Panc1 (cell line): ENCODE data around the gene HMGN4. TPM values are rescaled to one million over a fixed set of nuclear protein-coding genes. Genes with fewer than 3 reads are reported as not detected.

Experiments used
- ATAC-seq: fragments of 200-7000 bp; cut with Tn5 transposase; 2 replicates; pipeline ENCODE4 v1.9.1; 2020; ENCODE audit warnings: mild to moderate bottlenecking, moderate library complexity
- BruUV-seq: library from RNA; stranded (reverse); fragments of 400-500 nt; replicated peaks from 2 replicates; lab custom pipeline; 2021; lab: Mats Ljungman, UMichigan
- CTCF ChIA-PET: fragments of 300-600 bp; sonication (Branson Sonifier 250); formaldehyde crosslinking; loops from one replicate; lab custom pipeline; 2022; ENCODE audit warnings: antibody characterized with exemption; lab: Charles Lee
- POLR2A ChIA-PET: fragments of 300-600 bp; sonication (Branson Sonifier 250); formaldehyde crosslinking; loops from one replicate; lab custom pipeline; 2022; ENCODE audit warnings: antibody characterized with exemption; lab: Charles Lee
- DNase-seq: peaks from one replicate; pipeline ENCODE4 v3.0.0-alpha.2; 2010; ENCODE audit warnings: low read depth, low spot score
- H3K27ac ChIP-seq: 2 replicates; pipeline ENCODE4 v1.5.1; 2011; ENCODE audit warnings: mild to moderate bottlenecking, low read length, inconsistent platforms
- H3K27me3 ChIP-seq: fragments of 200-500 bp; sonication (Bioruptor generic); 2 replicates; pipeline ENCODE4 v1.6.0; 2014; ENCODE audit warnings: low read length, inconsistent platforms; ENCODE audit not compliant: control insufficient read depth, insufficient read depth
- H3K36me3 ChIP-seq: fragments of 200-500 bp; sonication (Bioruptor generic); 2 replicates; pipeline ENCODE4 v1.5.1; 2014; ENCODE audit warnings: inconsistent platforms, mild to moderate bottlenecking, low read length, moderate library complexity; ENCODE audit not compliant: control insufficient read depth, insufficient read depth
- H3K4me1 ChIP-seq: 2 replicates; pipeline ENCODE4 v1.5.1; 2011; ENCODE audit warnings: inconsistent platforms, mild to moderate bottlenecking, low read length, moderate library complexity; ENCODE audit not compliant: control insufficient read depth, insufficient read depth
- H3K4me3 ChIP-seq, 2 experiments: 2 replicates each; pipeline ENCODE4 v1.5.1; 2011 to 2012; ENCODE audit warnings: low read depth in 2 of 2, low read length in 2 of 2, mild to moderate bottlenecking in 2 of 2, inconsistent platforms in 1 of 2, moderate library complexity in 1 of 2
- H3K9me3 ChIP-seq: fragments of 200-500 bp; sonication (Bioruptor generic); 2 replicates; pipeline ENCODE4 v1.5.1; 2014; ENCODE audit warnings: low read depth, mild to moderate bottlenecking, inconsistent platforms, low read length, moderate library complexity; ENCODE audit not compliant: control insufficient read depth, insufficient read depth
- POLR2AphosphoS5 ChIP-seq: IDR thresholded peaks from 2 replicates; pipeline ENCODE4 v1.6.1; 2012; ENCODE audit warnings: mild to moderate bottlenecking, low read depth, low read length, moderate library complexity
- SIN3A ChIP-seq: IDR thresholded peaks from 2 replicates; pipeline ENCODE4 v1.6.1; 2012; ENCODE audit warnings: low read depth, mild to moderate bottlenecking, low read length, moderate library complexity, borderline replicate concordance; ENCODE audit not compliant: insufficient read depth
- TCF7L2 ChIP-seq: IDR thresholded peaks from 2 replicates; pipeline ENCODE4 v1.6.1; 2011; ENCODE audit warnings: mild to moderate bottlenecking, low read depth, low read length, inconsistent platforms
- in situ Hi-C: cut with HindIII; loops from 2 replicates; pipeline ENCODE4 v1.10.0; 2016; ENCODE audit warnings: low sequenced_read_pairs, low pct_unique_long_range_greater_than_20kb
- intact Hi-C: fragments of 100-400 bp; cut with micrococcal nuclease; formaldehyde crosslinking; loops from one replicate; pipeline ENCODE4 v1.10.0; 2022; ENCODE audit not compliant: unreplicated experiment
- total RNA-seq: library from RNA; stranded (reverse); gene quantifications from one replicate; pipeline ENCODE4 v1.2.1, GENCODE V29; 2021; ENCODE audit not compliant: unreplicated experiment
- TF ChIP-seq, protein P1 (sequence below): fragments of 450-650 bp; IDR thresholded peaks from 2 replicates; pipeline ENCODE4 v1.5.1; 2017; ENCODE audit warnings: mild to moderate bottlenecking
- TF ChIP-seq, protein P2 (sequence below), 2 experiments: IDR thresholded peaks; 2 replicates each; pipeline ENCODE4 v1.6.1; 2011 to 2012; ENCODE audit warnings: low read depth in 2 of 2, control low read depth in 1 of 2, low read length in 1 of 2, mild to moderate bottlenecking in 1 of 2, moderate library complexity in 1 of 2; ENCODE audit not compliant: insufficient read depth in 1 of 2

Gene HMGN4
- total RNA-seq, 1 experiment from 2014 or later: 60.5 TPM

DNA sequence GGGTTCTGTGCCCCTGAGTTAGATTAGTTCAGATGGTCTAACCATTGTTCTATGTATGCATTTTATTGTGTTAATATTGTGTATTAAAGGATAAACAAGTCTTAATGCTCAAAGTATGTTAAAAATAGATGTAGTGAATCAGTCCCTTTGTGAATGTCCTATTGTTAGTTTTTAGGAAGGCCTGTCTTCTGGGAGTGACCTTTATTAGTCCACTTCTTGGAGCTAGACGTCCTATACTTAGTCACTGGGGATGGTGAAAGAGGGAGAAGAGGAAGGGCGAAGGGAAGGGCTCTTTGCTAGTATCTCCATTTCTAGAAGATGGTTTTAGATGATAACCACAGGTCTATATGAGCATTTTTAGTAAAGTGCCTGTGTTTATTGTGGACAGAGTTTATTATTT, 12.3 kb upstream of the HMGN4 start:
- in situ Hi-C loops: no loop called here
- ATAC-seq: no peak
- Histone ChIP-seq H3K27me3 (no peaks in the 10 kb centered on the region), H3K9me3 (no peaks in the 10 kb centered on the region), H3K4me3 (no peak overlapping the region), H3K36me3 (no peaks in the 10 kb centered on the region), H3K27ac (no peak overlapping the region), H3K4me1 (peaks cover 4% of the 10 kb centered on the region; the same call in 1 of the 2 replicates)
- ChIA-PET CTCF (no interaction called here), POLR2A (no interaction called here)
- TF ChIP-seq SIN3A (no peak), POLR2AphosphoS5 (no peak), TCF7L2 (no peak)
- TF ChIP-seq, protein P1, sequence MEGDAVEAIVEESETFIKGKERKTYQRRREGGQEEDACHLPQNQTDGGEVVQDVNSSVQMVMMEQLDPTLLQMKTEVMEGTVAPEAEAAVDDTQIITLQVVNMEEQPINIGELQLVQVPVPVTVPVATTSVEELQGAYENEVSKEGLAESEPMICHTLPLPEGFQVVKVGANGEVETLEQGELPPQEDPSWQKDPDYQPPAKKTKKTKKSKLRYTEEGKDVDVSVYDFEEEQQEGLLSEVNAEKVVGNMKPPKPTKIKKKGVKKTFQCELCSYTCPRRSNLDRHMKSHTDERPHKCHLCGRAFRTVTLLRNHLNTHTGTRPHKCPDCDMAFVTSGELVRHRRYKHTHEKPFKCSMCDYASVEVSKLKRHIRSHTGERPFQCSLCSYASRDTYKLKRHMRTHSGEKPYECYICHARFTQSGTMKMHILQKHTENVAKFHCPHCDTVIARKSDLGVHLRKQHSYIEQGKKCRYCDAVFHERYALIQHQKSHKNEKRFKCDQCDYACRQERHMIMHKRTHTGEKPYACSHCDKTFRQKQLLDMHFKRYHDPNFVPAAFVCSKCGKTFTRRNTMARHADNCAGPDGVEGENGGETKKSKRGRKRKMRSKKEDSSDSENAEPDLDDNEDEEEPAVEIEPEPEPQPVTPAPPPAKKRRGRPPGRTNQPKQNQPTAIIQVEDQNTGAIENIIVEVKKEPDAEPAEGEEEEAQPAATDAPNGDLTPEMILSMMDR: no peak
- TF ChIP-seq, protein P2, sequence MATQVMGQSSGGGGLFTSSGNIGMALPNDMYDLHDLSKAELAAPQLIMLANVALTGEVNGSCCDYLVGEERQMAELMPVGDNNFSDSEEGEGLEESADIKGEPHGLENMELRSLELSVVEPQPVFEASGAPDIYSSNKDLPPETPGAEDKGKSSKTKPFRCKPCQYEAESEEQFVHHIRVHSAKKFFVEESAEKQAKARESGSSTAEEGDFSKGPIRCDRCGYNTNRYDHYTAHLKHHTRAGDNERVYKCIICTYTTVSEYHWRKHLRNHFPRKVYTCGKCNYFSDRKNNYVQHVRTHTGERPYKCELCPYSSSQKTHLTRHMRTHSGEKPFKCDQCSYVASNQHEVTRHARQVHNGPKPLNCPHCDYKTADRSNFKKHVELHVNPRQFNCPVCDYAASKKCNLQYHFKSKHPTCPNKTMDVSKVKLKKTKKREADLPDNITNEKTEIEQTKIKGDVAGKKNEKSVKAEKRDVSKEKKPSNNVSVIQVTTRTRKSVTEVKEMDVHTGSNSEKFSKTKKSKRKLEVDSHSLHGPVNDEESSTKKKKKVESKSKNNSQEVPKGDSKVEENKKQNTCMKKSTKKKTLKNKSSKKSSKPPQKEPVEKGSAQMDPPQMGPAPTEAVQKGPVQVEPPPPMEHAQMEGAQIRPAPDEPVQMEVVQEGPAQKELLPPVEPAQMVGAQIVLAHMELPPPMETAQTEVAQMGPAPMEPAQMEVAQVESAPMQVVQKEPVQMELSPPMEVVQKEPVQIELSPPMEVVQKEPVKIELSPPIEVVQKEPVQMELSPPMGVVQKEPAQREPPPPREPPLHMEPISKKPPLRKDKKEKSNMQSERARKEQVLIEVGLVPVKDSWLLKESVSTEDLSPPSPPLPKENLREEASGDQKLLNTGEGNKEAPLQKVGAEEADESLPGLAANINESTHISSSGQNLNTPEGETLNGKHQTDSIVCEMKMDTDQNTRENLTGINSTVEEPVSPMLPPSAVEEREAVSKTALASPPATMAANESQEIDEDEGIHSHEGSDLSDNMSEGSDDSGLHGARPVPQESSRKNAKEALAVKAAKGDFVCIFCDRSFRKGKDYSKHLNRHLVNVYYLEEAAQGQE (IDR thresholded peaks at IDR 0.05; ENCODE audit: insufficient read depth in 1 of 2, low read depth in 2 of 2, low read length in 1 of 2): no peak
- intact Hi-C loops: no loop called here
- no peak for DNase-seq
- BruUV-seq: no TSS peak

DNA sequence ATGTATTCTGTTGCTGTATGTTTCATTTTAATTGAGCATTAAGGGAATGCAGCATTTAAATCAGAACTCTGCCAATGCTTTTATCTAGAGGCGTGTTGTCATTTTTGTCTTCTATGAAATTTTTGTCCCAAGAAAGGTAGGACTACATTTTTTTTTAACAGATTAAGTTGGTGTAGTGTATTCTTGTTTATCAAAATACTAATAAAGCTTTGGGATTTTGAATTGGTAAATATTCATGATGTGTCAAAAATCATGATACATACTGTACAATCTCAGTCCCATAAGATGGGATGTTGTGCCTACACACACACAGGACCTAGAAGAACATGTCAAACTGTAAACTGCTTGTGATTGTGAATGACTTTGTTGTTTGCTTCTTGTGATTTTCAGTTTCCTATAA, 11.2 kb upstream of the HMGN4 start:
- in situ Hi-C loops: no loop called here
- ATAC-seq: no peak
- POLR2A ChIA-PET: no interaction called here
- H3K36me3 ChIP-seq: no peaks in the 10 kb centered on the region
- no TSS peak for BruUV-seq
- intact Hi-C loops: no loop called here
- H3K4me3 ChIP-seq: no peak overlapping the region
- no peaks in the 10 kb centered on the region for H3K9me3 ChIP-seq
- TF ChIP-seq, protein P1: no peak
- TF ChIP-seq, protein P2 (IDR thresholded peaks at IDR 0.05; ENCODE audit: insufficient read depth in 1 of 2, low read depth in 2 of 2, low read length in 1 of 2): no peak
- no peak for TF ChIP-seq TCF7L2
- TF ChIP-seq POLR2AphosphoS5: no peak
- TF ChIP-seq SIN3A: no peak
- CTCF ChIA-PET: interaction anchor here (0.6 kb wide), 1 partner anchor 181 kb away, joined by 4 read pairs; no protein-coding TSS in a partner anchor
- no peaks in the 10 kb centered on the region for H3K27me3 ChIP-seq
- peaks cover 4% of the 10 kb centered on the region; the same call in 1 of the 2 replicates for H3K4me1 ChIP-seq
- no peak for DNase-seq
- no peak overlapping the region for H3K27ac ChIP-seq
